ENCODE data around the gene PKP1.

The PKP1 gene

GRCh38 chr1:201260648-201261311, 22.5 kb upstream of the PKP1 start:
- DNase-seq, result no peak

- DNase-seq, result no peak
Measured at GRCh38 chr1:201261771-201262547, 21.3 kb upstream of the PKP1 start.

DNA sequence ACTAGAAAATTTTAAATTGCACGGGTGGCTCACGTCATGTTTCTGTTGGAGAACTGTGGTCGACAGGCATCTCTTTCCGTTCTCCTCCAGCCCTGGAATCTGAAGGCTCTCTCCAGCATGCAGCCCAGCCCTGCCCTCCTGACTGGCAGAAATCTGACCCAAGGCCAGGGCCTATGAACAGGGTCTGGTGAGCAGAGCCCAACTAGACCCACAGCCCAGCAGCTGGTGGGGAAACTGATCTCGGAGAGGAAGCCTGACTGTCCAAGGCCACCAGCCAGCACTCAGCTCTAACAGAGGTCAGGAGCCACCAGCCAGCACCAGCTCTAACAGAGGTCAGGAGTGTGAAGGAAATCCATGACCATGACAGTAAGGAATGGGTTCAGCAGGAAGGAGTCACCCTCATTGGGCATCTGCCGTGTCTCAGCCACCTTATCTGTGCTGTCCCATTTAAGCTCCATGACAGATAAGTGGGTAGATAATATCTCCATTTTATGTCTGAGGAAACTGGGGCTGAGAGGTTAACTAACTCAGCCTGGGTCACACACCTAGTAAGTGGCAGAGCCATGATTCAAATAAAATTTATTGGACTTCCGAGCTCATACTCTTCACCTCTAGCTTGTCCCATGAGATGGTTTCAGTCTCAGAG, 20.2 kb upstream of the PKP1 start:
- DNase-seq, result no peak

DNA sequence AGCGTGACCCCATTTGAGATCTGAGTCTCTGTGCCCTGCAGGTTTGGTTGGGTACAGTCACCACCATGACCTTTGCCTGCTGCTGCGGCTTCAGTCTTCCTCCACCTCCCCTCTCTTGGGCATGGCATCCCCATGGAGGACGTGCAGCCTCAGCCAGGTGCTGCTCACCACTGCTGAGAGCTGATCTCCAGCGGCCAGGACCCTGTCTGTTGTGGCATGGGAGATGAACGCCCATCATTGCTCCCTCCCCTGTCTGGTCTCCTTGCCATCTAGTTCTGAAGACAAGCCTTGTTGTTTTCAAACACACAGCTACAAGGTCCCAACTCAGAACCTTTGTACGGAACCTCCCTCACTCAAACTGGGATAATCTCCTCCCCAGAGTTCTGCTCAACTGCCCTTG, 19.2 kb upstream of the PKP1 start:
- DNase-seq, result no peak

- no peak for DNase-seq
Measured at GRCh38 chr1:201264554-201264953, 18.8 kb upstream of the PKP1 start.

- DNase-seq, result peak; percentile 51
Measured at GRCh38 chr1:201265756-201266155, 17.6 kb upstream of the PKP1 start.

GRCh38 chr1:201266276-201266675, 17.0 kb upstream of the PKP1 start:
- no peak for DNase-seq

- peak; percentile 74 for DNase-seq
Measured at GRCh38 chr1:201266774-201267173, 16.5 kb upstream of the PKP1 start.

- peak; percentile 50 for DNase-seq
Measured at GRCh38 chr1:201267481-201268229, 15.7 kb upstream of the PKP1 start.

GRCh38 chr1:201268604-201269151, 14.6 kb upstream of the PKP1 start:
- DNase-seq, result peak; percentile 56

DNA sequence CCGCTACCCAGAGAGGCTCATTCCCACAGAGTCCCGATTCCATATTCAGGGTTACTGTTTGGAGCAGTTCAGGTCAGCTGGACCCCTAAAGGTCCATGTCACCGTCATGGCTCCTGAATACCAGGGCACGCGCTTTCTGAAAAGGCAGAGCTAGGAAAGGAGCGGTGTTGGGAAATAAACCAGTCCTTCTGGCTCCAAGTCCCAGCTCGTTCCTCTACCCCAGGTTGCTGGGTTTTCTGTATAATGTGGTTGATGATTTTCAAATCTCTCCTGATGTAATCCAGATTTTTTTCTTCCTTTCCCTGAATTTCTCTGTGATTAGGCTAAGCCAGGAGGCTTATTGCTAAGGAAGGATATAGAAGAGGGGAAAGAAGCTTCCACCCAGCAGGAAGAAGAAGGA, 14.0 kb upstream of the PKP1 start:
- DNase-seq, result no peak

DNA sequence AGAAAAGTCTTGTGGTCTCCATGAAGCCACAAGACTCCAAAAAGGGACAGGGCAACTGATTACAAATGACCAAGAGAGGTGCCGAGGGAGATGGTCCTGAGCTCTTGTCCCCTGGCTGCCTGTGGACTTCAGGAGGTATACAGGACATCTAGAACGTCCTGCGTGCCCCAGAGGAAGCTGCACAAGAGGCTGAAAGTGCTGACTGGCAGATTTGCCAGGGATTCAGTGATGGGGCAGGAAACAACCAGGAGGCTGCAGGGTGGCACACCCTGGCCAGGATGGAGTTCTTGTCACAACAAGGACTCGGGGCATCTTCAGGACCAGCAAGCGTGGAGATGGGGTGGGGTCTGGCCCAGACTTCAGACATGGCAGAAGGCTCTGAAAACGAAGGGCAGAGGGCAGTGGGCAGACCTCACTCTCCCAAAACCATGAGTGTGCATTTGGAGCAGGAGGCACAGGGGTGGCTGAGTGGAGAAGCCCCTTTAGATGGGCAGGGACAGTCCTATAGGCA, 13.4 kb upstream of the PKP1 start:
- no peak for DNase-seq

- no peak for DNase-seq
Measured at GRCh38 chr1:201270616-201271390, 12.5 kb upstream of the PKP1 start.

DNA sequence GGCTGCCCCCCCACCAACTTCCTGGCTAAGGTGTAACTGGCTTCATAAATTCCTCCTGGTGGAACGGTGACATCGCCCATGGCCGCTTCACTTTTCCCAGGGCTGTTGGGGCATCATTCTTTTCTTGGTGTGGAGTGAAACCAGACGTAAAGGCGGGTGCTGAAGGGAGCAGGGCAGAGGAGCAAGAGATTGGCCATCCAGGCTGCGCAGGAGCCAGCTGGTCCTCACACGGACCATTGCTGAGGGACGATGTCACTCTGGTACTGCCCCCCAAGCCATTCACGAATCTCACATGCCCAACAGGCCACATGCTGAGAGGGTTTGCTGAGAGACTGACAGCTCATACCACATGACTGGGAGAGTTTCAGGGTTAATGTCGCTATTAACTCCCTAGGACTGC, 10.5 kb upstream of the PKP1 start:
- DNase-seq, result no peak

DNA sequence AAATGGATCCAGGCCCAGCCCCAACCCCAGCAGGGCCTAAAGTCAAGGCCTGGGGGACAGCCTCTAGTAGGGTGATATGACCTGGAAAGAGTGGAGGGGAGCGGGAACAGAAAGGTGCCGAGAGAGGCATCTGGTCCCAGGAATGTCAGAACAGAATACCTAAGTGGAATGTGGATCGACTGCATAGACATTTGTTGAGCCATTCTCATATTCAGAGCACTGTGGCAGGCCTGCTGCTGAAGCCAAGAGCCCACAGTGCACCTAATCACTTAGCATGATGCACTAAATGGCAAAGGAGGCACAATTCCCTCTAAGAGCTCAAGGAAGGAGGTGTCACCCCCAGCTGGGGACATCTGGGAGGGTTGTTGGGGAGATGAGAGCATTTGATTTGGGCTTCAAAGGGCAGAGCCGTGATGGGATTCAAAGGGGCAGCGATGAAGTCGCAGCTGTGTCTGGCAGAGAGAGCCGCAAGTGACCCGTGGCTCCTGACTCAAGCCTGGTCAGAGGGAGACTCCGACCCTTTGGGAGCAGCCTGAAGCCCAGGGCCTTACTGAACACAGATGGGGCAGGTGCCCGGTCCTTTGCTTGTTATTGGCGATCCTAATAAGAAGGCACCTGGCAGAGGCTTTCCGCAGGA, 8.6 kb upstream of the PKP1 start:
- DNase-seq, result no peak

DNA sequence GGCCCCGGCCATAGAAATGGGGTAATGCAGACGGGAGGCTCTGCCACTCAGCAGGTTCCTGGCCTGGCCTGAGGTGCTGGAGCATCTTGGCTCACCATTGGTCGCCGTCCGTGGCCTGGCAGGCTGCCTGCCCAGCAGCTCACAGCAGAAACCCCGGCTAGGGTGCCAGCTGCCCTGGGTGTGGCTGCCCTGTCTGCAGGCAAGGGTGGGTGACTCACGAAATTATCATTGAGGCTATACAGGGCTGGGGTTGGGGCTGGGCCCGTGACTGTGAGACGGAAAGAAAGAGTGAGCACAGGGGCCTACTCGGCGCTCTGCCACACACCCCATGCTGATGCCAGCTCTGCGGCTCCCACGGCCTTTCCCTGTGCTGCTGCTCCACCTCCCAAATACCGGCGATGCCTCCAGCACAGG, 8.0 kb upstream of the PKP1 start:
- peak; percentile 41 for DNase-seq

DNA sequence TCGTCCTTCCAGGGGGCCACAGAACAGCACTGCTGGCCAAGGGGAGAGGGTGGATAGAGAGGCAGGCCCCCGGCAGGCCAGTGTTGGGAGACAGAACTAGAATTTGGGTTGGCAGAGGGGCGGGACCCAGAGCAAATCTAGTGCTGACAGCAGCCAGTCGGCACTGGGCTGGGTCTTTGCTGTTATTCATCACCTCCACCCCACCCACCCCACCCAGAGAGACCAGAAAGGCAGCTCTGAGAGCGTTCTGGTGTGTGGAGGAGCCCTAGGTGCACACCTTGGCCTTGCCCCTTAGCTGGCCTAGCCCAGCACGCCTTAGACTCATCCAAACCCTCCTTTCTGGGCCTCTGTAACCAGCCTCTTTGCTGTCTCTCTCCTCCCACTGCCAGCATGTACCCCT, 6.4 kb upstream of the PKP1 start:
- no peak for DNase-seq

DNA sequence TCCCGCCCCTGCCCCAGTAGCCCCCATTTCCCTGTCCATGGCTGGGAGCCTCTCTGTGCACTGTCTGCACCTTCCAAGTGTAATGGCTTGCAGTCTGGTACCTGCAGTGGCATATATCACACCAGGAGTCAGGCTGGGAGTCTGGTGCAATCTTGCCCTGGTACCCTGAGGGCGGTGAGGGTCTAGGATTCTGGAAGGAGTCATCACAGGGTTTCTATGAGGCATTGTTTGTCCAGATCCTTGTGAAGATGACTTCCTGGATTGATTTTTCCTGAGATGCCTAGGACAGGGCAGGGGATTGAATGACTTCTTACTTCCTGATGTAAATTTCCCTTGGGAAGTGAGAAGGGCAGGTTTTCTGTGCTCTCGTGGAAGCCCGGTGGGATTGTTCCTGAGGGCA, 5.9 kb upstream of the PKP1 start:
- no peak for DNase-seq

GRCh38 chr1:201279313-201279712, 4.0 kb upstream of the PKP1 start:
- no peak for DNase-seq

DNA sequence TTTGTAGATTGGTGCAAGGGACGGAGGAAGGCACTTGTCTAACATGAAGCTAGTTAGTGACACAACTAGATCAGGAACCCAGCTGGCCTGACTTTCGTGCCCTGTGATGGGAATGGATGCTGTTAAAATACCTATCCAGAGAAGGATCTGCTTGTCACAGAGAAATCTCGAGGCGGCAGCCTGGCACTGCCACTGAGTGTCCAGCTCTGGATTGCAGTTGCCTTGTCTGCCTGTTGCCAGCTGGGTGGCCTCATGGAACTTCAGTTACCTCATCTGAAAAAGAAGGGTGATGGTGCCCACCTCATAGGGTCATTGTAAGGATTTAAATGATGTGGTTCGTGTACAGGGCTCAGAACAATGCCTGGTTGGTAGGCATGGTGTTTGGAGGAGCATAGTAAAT, 2.4 kb upstream of the PKP1 start:
- no peak for DNase-seq

GRCh38 chr1:201281573-201281972, 1.7 kb upstream of the PKP1 start:
- no peak for DNase-seq

DNA sequence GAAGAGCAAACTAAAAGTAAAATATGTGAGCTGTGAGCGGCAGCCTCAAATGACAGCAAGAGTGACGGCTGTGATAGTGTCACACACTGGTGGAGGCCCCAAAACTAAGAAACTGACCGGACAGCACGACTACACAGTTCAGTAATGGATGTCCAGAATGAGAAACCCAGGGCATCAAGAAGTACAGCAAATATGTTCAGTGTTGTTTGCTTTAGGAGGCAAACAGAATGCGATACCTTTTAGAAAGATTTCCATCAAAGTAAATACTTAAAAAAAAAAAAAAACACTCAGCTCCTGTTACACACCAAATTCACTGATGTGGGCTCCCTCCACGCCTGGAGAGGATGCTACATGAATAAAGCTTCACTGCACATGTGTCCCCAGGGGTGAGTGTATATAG, 1.1 kb upstream of the PKP1 start:
- DNase-seq, result peak; percentile 81
